Stimulated activated CD4-positive, alpha-beta T cell treated with anti-CD3 and anti-CD28 coated beads, TNF-alpha, amount 100 ng/mL, for 24 hours (primary cell): Measurements from ENCODE around the gene ABLIM1.

Source experiments
- DNase-seq, 3 experiments: peaks; one replicate each; pipeline ENCODE4 v3.0.0-alpha.2; 2020; ENCODE audit warnings: low read depth in 3 of 3

ABLIM1 gene

DNA sequence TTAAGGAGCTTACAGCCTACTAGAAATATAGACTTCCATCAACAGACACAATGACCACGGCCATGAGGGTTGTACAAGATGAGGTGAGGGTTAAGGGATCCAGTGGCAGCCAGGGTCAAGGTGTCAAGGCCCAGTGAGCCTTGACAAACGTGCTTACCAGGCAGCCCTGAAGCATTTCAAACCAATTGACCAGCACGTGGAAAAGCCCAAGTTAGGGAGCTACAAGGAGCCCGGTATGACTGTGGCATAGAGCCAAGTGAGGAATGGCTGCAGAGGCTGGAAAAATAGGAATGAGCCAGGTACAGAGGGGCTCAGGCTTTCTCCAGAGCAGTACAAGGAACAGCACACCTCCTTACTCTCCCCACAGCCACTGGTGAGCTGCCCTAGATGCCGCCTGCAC is 266.5 kb downstream of the ABLIM1 start:
- DNase-seq, result no peak

DNA sequence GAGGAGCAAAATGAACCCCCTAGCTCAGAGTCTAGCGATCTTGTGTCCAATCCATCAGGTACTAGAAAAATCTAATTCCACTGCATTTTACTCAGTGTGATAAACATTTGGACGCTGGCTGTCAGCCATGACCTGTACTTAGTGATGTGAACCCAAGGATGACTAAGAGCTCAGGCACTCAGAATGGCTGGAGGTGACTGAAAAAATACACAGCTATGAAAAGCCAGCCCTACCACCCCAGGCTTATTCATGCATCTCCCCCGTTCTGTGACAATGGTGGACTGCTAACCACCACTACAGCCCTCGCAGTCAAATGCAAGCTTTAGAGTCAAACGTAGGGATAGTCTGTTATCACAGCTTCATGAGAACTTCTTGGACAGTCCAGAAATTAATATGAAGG is 268.6 kb downstream of the ABLIM1 start:
- DNase-seq, result no peak

DNA sequence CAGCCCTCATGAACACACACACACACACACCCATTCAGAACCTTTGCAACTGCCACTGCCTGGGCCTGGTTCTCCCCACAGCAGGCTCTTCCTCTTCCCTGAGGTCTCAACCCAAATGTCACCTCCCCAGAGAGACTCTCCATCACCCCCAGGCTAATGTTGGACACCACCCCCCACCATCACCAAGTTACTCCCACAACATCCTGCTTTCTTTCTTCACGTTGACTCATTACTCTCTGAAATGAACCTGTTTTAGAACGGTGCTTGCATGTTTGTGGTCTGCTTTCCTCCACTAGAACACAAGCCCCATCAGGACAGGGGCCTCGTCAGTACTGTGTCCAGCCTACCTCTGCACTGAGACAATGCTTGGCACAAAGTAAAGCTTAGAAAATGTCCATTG is 269.8 kb downstream of the ABLIM1 start:
- no peak for DNase-seq

DNA sequence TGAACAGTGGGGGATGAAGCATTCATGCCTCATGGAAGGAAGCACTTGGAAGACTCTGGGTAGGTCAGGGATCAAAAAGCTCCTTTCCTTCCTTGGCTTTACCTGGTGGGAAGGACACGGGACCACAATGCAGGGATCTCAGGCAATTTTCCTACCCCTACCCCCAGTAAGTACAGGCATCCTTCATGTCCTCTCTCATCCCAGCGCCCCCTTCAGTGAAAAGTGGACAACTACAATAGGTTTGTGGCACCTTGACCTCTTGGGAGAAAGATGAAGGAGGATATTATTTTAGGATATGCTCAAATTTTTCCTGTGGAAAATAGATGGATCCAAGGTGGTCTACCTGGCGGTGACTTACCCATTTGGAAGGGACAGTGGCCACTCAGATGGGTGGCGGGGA is 270.3 kb downstream of the ABLIM1 start:
- no peak for DNase-seq

DNA sequence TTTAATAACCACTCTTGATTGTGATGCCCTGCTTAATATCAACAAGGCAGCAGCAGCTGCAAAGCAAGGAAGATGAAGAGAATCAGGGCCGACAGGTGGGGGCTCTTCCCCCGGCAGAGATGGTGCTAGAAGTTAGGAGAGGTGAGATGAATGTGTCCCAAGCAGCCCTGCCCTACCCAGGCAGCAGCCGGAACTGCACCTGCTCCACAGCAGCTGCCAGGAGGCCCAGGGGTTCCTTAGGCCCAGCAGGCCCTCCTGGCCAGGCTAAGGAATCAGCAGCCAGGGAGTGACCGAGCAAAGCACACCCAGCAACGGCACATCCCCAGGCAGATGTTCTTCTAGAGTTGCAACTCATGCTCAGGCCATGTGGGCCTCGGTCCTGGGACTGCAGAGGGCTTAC is 271.6 kb downstream of the ABLIM1 start:
- no peak for DNase-seq

DNA sequence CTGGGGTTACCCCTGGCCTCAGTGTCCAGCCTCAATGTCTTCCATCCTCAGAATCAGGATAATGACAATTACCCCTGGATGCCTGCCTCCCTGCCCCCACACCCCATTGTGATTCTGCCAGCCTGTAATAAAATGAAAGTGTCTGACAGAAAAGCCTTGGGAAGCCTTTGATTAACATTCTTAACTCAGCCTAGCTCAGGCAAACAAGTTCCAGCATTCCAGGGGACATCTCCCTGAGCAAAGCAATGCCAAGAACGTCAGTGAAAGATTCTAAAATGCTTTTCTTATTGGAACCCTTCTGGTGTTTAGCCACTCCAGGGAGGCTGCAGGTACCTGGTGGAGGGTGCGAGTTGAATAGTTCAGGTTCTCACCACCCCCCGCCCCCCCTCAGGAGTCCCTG is 272.5 kb downstream of the ABLIM1 start:
- no peak for DNase-seq

DNA sequence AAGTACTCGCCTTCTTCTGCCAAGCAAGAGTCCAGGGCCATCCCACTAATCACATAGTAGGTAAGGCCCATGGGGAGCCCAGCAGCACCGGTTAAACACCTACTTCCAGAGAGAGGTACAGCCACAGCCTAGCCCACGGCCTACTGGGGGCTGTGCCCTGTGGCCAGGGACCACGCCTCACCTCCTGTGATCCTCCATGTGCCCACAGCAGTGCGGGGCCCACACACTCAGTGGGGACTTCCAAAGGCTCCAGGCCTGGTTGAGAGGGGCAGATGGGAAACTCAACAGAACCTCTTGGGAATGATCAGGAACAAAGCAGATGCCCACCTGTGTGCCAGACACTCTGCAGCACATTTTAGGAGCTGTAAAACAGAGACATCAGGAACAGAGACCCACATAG is 273.5 kb downstream of the ABLIM1 start:
- no peak for DNase-seq

DNA sequence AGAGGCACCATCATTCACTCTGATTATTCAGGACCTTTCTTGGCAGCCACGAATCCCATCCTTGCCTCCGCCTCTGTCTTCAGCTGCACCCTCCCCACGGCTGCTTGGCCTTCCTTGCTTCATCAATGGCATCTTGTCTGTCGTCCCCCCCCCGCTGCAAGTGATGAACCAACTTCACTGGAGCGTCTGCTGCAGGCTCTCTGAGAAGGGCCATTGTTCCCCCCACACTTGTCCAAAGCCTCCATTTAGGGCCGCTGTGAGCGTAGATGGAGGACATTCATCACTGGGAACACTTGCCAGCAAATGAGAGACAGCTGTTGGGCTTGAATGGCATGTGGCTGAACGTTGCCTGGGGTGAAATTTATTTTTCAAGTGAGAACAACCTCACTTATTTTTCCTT is 273.9 kb downstream of the ABLIM1 start:
- no peak for DNase-seq
